Left renal cortex interstitium (tissue), 4 donors: ENCODE data around the gene CYP4F8. TPM values are rescaled to one million over a fixed set of nuclear protein-coding genes. Genes with fewer than 3 reads are reported as not detected.

Experiments used
- polyA plus RNA-seq, 4 donors: library from polyadenylated mRNA; unstranded; fragments of 120-200 nt; gene quantifications; one replicate each; pipeline ENCODE4 v1.2.1, GENCODE V29; 2013; ENCODE audit not compliant: insufficient read length in 4 of 4

The CYP4F8 gene
- polyA plus RNA-seq, 4 donors = 0.08 TPM; not detected in 3

Other genes starting within 250 kb of the CYP4F8 start
- 10 to 100 TPM; 22.5 to 34.6 (median 30.2) TPM for gene AKAP8, start 235.4 kb upstream of the CYP4F8 start, polyA plus RNA-seq
- 100 to 1,000 TPM in 3 of 4 donors, 10 to 100 TPM in 1; 84.3 to 130 (median 120) TPM for gene AKAP8L, start 196.2 kb upstream of the CYP4F8 start, polyA plus RNA-seq
- 10 to 100 TPM; 23.7 to 47.6 (median 38.8) TPM for gene WIZ, start 165.3 kb upstream of the CYP4F8 start, polyA plus RNA-seq
- gene RASAL3, start 150.7 kb upstream of the CYP4F8 start, polyA plus RNA-seq = 1 to 10 TPM in 2 of 4 donors, under 1 TPM in 2; 0.79 to 1.6 (median 0.99) TPM
- under 1 TPM in 2 of 4 donors, not detected in 2; 0.05 to 0.11 TPM for gene PGLYRP2, start 135.7 kb upstream of the CYP4F8 start, polyA plus RNA-seq
- gene CYP4F22, start 106.7 kb upstream of the CYP4F8 start, polyA plus RNA-seq = under 1 TPM; 0.16 to 0.62 (median 0.24) TPM
- gene CYP4F3, start 25.7 kb downstream of the CYP4F8 start, polyA plus RNA-seq = 1 to 10 TPM in 1 of 4 donors, under 1 TPM in 3; 0.16 to 1.3 (median 0.54) TPM
- gene CYP4F12, start 57.9 kb downstream of the CYP4F8 start, polyA plus RNA-seq = 1 to 10 TPM in 1 of 4 donors, under 1 TPM in 3; 0.41 to 2.0 (median 0.67) TPM
- not detected for gene OR10H2, start 112.8 kb downstream of the CYP4F8 start, polyA plus RNA-seq
- gene OR10H3, start 122.8 kb downstream of the CYP4F8 start, polyA plus RNA-seq = not detected
- gene OR10H5, start 172.4 kb downstream of the CYP4F8 start, polyA plus RNA-seq = under 1 TPM; 0.03 to 0.13 (median 0.08) TPM
- under 1 TPM in 3 of 4 donors, not detected in 1; 0.04 to 0.11 (median 0.05) TPM for gene OR10H1, start 200.4 kb downstream of the CYP4F8 start, polyA plus RNA-seq